Spleen (tissue), 11 donors: ENCODE measurements around the gene THBS2. TPM values are rescaled to one million over a fixed set of nuclear protein-coding genes. Genes with fewer than 3 reads are reported as not detected.
"Not testable (repeated sequence)": the region's sequence is repeated elsewhere in the genome, so short reads cannot be mapped to it uniquely, and the experiment has no call there.

Source experiments
- DNase-seq: peaks from one replicate; pipeline ENCODE4 v3.0.0-alpha.2; 2020
- H3K27ac ChIP-seq, 8 donors: fragments of 200-600 bp; sonication (generic) in 7 of 8; 1 replicate in 4 of 8; 2 replicates in 4 of 8; pipeline versions ENCODE4 v1.5.0 to v1.8.0; 2016 to 2021; ENCODE audit warnings: inconsistent platforms in 4 of 8, mild to moderate bottlenecking in 4 of 8, moderate library complexity in 1 of 8
- H3K27me3 ChIP-seq, 7 donors: fragments of 200-600 bp; sonication (generic) in 6 of 7; replicated peaks in 1 of 7; 1 replicate in 4 of 7; 2 replicates in 3 of 7; pipeline versions ENCODE4 v1.5.0 to v1.8.0; 2016 to 2021; ENCODE audit warnings: inconsistent platforms in 3 of 7, mild to moderate bottlenecking in 1 of 7
- H3K36me3 ChIP-seq, 6 donors: fragments of 200-600 bp; sonication (generic) in 5 of 6; 1 replicate in 4 of 6; 2 replicates in 2 of 6; pipeline versions ENCODE4 v1.5.0 to v1.8.0; 2016 to 2021; ENCODE audit warnings: inconsistent platforms in 2 of 6
- H3K4me1 ChIP-seq, 6 donors: fragments of 200-600 bp; sonication (generic) in 5 of 6; 1 replicate in 3 of 6; 2 replicates in 3 of 6; pipeline versions ENCODE4 v1.5.0 to v1.8.0; 2016 to 2021; ENCODE audit warnings: inconsistent platforms in 3 of 6
- H3K4me3 ChIP-seq, 8 donors: fragments of 200-600 bp; sonication (generic) in 7 of 8; 1 replicate in 4 of 8; 2 replicates in 4 of 8; pipeline versions ENCODE4 v1.5.0 to v1.8.0; 2016 to 2021; ENCODE audit warnings: inconsistent platforms in 4 of 8, mild to moderate bottlenecking in 4 of 8, moderate library complexity in 2 of 8
- H3K9me3 ChIP-seq, 8 donors: fragments of 200-600 bp; sonication (generic) in 7 of 8; 1 replicate in 4 of 8; 2 replicates in 4 of 8; pipeline versions ENCODE4 v1.5.0 to v1.8.0; 2016 to 2021; ENCODE audit warnings: inconsistent platforms in 4 of 8
- CTCF ChIP-seq, 11 experiments: fragments of 200-600 bp in 7 of 11; fragments of 450-650 bp in 4 of 11; sonication (generic) in 4 of 11; IDR thresholded peaks in 8 of 11; conservative IDR thresholded peaks in 3 of 11; 1 replicate in 7 of 11; 2 replicates in 4 of 11; pipeline versions ENCODE4 v1.4.0 to v1.8.0; 2016 to 2021; ENCODE audit warnings: antibody characterized with exemption in 11 of 11, inconsistent platforms in 4 of 11, mild to moderate bottlenecking in 1 of 11
- POLR2A ChIP-seq, 3 donors: fragments of 450-650 bp; IDR thresholded peaks; one replicate each; pipeline ENCODE4 v1.5.1; 2017; ENCODE audit warnings: antibody characterized with exemption in 3 of 3, mild to moderate bottlenecking in 1 of 3
- POLR2AphosphoS5 ChIP-seq, 3 donors: sonication (generic); formaldehyde crosslinking; IDR thresholded peaks; one replicate each; pipeline ENCODE4 v1.5.1; 2017; ENCODE audit warnings: antibody characterized with exemption in 3 of 3
- WGBS, 5 donors: extraction: QIAGEN DNeasy Blood & Tissue Kit in 3 of 5; methylation state at CpG; one replicate each; pipeline versions ENCODE4 v1.1.5 to v1.1.7; 2013 to 2018; 5-methylcytosine and 5-hydroxymethylcytosine counted together
- intact Hi-C: fragments of 100-400 bp; cut with DNase I; formaldehyde crosslinking; loops from one replicate; pipeline ENCODE4 v1.15.0; 2023; ENCODE audit warnings: low total_unique reads
- polyA plus RNA-seq, 3 donors: library from polyadenylated mRNA; stranded (reverse); fragments of 200-250 nt; gene quantifications; one replicate each; pipeline ENCODE4 v1.2.1, GENCODE V29; 2013
- total RNA-seq, 7 donors: library from RNA; depleted of rRNA in 3 of 7; stranded (reverse); fragments of >200 nt in 3 of 7; fragmentation: NEBNext Ultra II Directional in 4 of 7; extraction: Animal tissue kit (Norgen Biotek cat#: 25700) in 4 of 7; gene quantifications; one replicate each; pipeline versions ENCODE4 v1.1.0 to v1.2.1, GENCODE V29; 2016 to 2021
- donor health status: healthy with polysubstance abuse.
- donor health status: DM: no; HTN: no; CAD: no; lungs with moderate emphysema.
- donor health status: DM: no; HTN: no; CAD: no.
- donor health status: Bipolar disorder and iron deficiency.
- donor health status: healthy.
- donor health status: DM: no; HTN: no; CAD: no.
- donor health status: DM: yes; HTN: yes; CAD: no.

The THBS2 gene
- total and polyA plus RNA-seq, 10 donors = 1.2 to 24.9 (median 5.7) TPM

- Histone ChIP-seq H3K36me3 (no peaks in the 10 kb centered on the region), H3K27ac (no peak overlapping the region), H3K9me3 (no peaks in the 10 kb centered on the region), H3K4me1 (no peaks in the 10 kb centered on the region), H3K27me3 (peaks cover 0 to 4% (median 0%) of the 10 kb centered on the region in 7 donors), H3K4me3 (no peak overlapping the region)
- TF ChIP-seq POLR2AphosphoS5 (IDR thresholded peaks at IDR 0.05) (no peak), POLR2A (IDR thresholded peaks at IDR 0.05) (no peak), CTCF (IDR thresholded peaks at IDR 0.05 in 8 of 11, conservative IDR thresholded peaks at IDR 0.05 in 3 of 11) (no peak)
- WGBS, 5 donors = 70 to 100% (median 80%) methylated on average over 3 of the region's 3 CpGs
- no peak for DNase-seq
- intact Hi-C loops = no loop called here
These were observed 19.9 kb upstream of the THBS2 start for GRCh38 chr6:169273511-169273910.

- WGBS, 5 donors = 54 to 73% (median 64%) methylated on average over 1 of the region's 1 CpG
These were observed 18.2 kb upstream of the THBS2 start for GRCh38 chr6:169271877-169272216.

GRCh38 chr6:169271158-169271876 lies 17.7 kb upstream of the THBS2 start:
- H3K36me3 ChIP-seq = no peaks in the 10 kb centered on the region
- peak; percentile 58 for DNase-seq
- WGBS, 5 donors = 65 to 76% (median 67%) methylated on average over 10 of the region's 10 CpGs
- H3K9me3 ChIP-seq = no peaks in the 10 kb centered on the region
- intact Hi-C loops = no loop called here
- H3K27ac ChIP-seq = no peak overlapping the region
- H3K4me3 ChIP-seq = no peak overlapping the region
- peaks cover 0 to 4% (median 0%) of the 10 kb centered on the region in 7 donors for H3K27me3 ChIP-seq
- H3K4me1 ChIP-seq = no peaks in the 10 kb centered on the region
- TF ChIP-seq POLR2A (IDR thresholded peaks at IDR 0.05) = no peak
- TF ChIP-seq POLR2AphosphoS5 (IDR thresholded peaks at IDR 0.05) = no peak
- TF ChIP-seq CTCF (IDR thresholded peaks at IDR 0.05 in 8 of 11, conservative IDR thresholded peaks at IDR 0.05 in 3 of 11) = no peak

More at GRCh38 chr6:169271877-169272216, 18.2 kb upstream of the THBS2 start:
- no peak overlapping the region for H3K27ac ChIP-seq
- TF ChIP-seq POLR2A (IDR thresholded peaks at IDR 0.05) = no peak
- no peak overlapping the region for H3K4me3 ChIP-seq
- intact Hi-C loops = no loop called here
- peaks cover 0 to 4% (median 0%) of the 10 kb centered on the region in 7 donors for H3K27me3 ChIP-seq
- H3K4me1 ChIP-seq = no peaks in the 10 kb centered on the region
- H3K36me3 ChIP-seq = no peaks in the 10 kb centered on the region
- no peak for DNase-seq
- H3K9me3 ChIP-seq = no peaks in the 10 kb centered on the region

- H3K36me3 ChIP-seq, H3K27me3 ChIP-seq, intact Hi-C loops, H3K4me1 ChIP-seq, H3K9me3 ChIP-seq, H3K4me3 ChIP-seq, H3K27ac ChIP-seq, DNase-seq: not testable (repeated sequence)
These were observed 16.4 kb upstream of the THBS2 start for GRCh38 chr6:169270077-169270380.

GRCh38 chr6:169269180-169270076 lies 15.8 kb upstream of the THBS2 start:
- Histone ChIP-seq H3K4me1 (no peaks in the 10 kb centered on the region), H3K36me3 (no peaks in the 10 kb centered on the region), H3K27me3 (peaks cover 0 to 4% (median 0%) of the 10 kb centered on the region in 7 donors), H3K27ac (no peak overlapping the region), H3K4me3 (no peak overlapping the region), H3K9me3 (no peaks in the 10 kb centered on the region)
- intact Hi-C loops = no loop called here
- no peak for TF ChIP-seq POLR2AphosphoS5 (IDR thresholded peaks at IDR 0.05)
- TF ChIP-seq CTCF (IDR thresholded peaks at IDR 0.05 in 8 of 11, conservative IDR thresholded peaks at IDR 0.05 in 3 of 11) = no peak
- no peak for TF ChIP-seq POLR2A (IDR thresholded peaks at IDR 0.05)
- DNase-seq = no peak
- 68 to 80% (median 75%) methylated on average over 8 to 9 of the region's 9 CpGs for WGBS, 5 donors
